A673 (cell line): ENCODE results near the gene AFAP1. TPM values are rescaled to one million over a fixed set of nuclear protein-coding genes. Genes with fewer than 3 reads are reported as not detected.

Experiments used
- BruUV-seq: library from RNA; stranded (reverse); fragments of 400-500 nt; replicated peaks from 2 replicates; lab custom pipeline; 2021; lab: Mats Ljungman, UMichigan
- CTCF ChIA-PET: fragments of 300-600 bp; sonication (Branson Sonifier 250); formaldehyde crosslinking; loops from one replicate; lab custom pipeline; 2022; ENCODE audit warnings: antibody characterized with exemption; lab: Charles Lee
- POLR2A ChIA-PET: fragments of 300-600 bp; sonication (Branson Sonifier 250); formaldehyde crosslinking; loops from one replicate; lab custom pipeline; 2022; ENCODE audit warnings: antibody characterized with exemption; ENCODE audit not compliant: low non-redundant PET; lab: Charles Lee
- DNase-seq: peaks from one replicate; pipeline ENCODE4 v3.0.0-alpha.2; 2015; ENCODE audit warnings: low spot score
- H3K27ac ChIP-seq: fragments of 200-600 bp; sonication (generic); 2 replicates; pipeline ENCODE4 v1.5.1; 2016; ENCODE audit warnings: mixed run types, low read depth, mild to moderate bottlenecking, mixed read lengths, antibody characterized with exemption, low read length; ENCODE audit not compliant: poor library complexity, severe bottlenecking
- H3K27me3 ChIP-seq: fragments of 200-600 bp; sonication (generic); replicated peaks from 2 replicates; pipeline ENCODE4 v1.6.1; 2017; ENCODE audit warnings: mixed run types, low read depth, mild to moderate bottlenecking, mixed read lengths, antibody characterized with exemption, low read length; ENCODE audit not compliant: insufficient read depth, poor library complexity
- H3K36me3 ChIP-seq: fragments of 200-600 bp; sonication (generic); 2 replicates; pipeline ENCODE4 v1.6.1; 2016; ENCODE audit warnings: mixed run types, mild to moderate bottlenecking, mixed read lengths, antibody characterized with exemption, low read length; ENCODE audit not compliant: insufficient read depth, poor library complexity, severe bottlenecking
- H3K4me1 ChIP-seq: fragments of 200-600 bp; sonication (generic); 2 replicates; pipeline ENCODE4 v1.6.1; 2017; ENCODE audit warnings: mixed run types, mild to moderate bottlenecking, mixed read lengths, antibody characterized with exemption, low read length; ENCODE audit not compliant: insufficient read depth, poor library complexity, severe bottlenecking
- H3K4me3 ChIP-seq: fragments of 200-600 bp; sonication (generic); 2 replicates; pipeline ENCODE4 v1.5.1; 2016; ENCODE audit warnings: low read depth, mixed run types, mild to moderate bottlenecking, mixed read lengths, low read length; ENCODE audit not compliant: poor library complexity, severe bottlenecking
- H3K9me3 ChIP-seq: fragments of 200-600 bp; sonication (generic); 2 replicates; pipeline ENCODE4 v1.6.1; 2016; ENCODE audit warnings: mixed run types, low read depth, mild to moderate bottlenecking, mixed read lengths, antibody characterized with exemption, low read length; ENCODE audit not compliant: poor library complexity, severe bottlenecking
- EZH2 ChIP-seq: fragments of 200-600 bp; sonication (generic); IDR thresholded peaks from 2 replicates; pipeline ENCODE4 v1.6.1; 2017; ENCODE audit warnings: borderline replicate concordance, low read depth, mild to moderate bottlenecking, mixed read lengths, antibody characterized with exemption, low read length; ENCODE audit not compliant: poor library complexity, severe bottlenecking
- intact Hi-C: fragments of 100-400 bp; cut with micrococcal nuclease; formaldehyde crosslinking; loops from one replicate; pipeline ENCODE4 v1.10.0; 2022; ENCODE audit not compliant: unreplicated experiment
- total RNA-seq: library from RNA; stranded (reverse); gene quantifications from 2 replicates; pipeline ENCODE4 v1.2.3, GENCODE V29; 2021
- TF ChIP-seq, protein P1 (sequence below): fragments of 300-800, 200-600 bp; sonication (generic); conservative IDR thresholded peaks from 2 replicates; pipeline ENCODE4 v1.5.1; 2017; ENCODE audit warnings: low read depth, mild to moderate bottlenecking, antibody characterized with exemption, low read length, moderate library complexity, mixed read lengths

The AFAP1 gene
- total RNA-seq, 1 experiment from 2014 or later = 42.6 TPM

DNA sequence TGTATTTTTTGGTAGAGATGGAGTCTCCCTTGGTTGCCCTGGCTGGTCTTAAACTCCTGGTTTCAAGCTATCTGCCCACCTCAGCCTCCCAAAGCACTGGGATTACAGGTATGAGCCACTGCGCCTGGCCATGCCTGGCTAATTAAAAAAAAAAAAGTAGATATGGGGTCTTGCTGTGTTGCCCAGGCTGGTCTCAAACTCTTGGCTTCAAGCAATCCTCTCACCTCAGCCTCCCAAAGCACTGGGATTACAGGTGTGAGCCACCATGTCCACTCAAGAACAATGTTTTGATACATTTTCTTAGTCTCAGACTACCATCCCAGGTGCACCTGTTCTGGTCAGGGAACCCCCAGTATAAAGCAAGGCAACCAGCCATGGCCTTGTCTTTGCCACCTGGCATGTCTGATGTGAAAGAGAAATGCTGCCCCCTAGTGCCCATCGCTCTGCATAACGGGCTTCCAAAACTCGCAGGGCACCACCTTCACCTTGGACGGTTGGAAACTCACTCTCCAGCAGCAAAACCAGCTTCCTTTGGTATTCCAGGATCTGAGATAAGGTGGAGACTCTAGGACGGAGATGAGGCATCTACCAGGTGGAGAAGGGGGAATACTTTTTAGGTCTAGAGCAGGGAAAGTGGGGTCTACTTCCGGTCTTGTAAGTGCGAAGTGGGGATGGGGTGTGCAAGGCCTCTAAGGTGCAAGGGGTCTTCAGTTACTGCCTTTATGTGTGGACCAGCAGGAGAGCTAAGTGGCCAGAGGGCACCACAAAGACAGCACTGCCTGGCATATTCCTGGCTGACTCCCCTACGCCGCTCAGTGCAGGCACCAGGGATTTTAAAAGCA is 47.7 kb upstream of the AFAP1 start:
- no peak overlapping the region for H3K4me3 ChIP-seq
- CTCF ChIA-PET = interaction anchor here (1.1 to 2.2 kb wide), 5 partner anchors 183 to 226 kb away, joined by 3 to 11 read pairs (median 6); no protein-coding TSS in a partner anchor
- H3K27me3 ChIP-seq = no peaks in the 10 kb centered on the region
- DNase-seq = peak; percentile 82
- BruUV-seq = no TSS peak
- H3K4me1 ChIP-seq = no peaks in the 10 kb centered on the region
- no peaks in the 10 kb centered on the region for H3K36me3 ChIP-seq
- no peaks in the 10 kb centered on the region for H3K9me3 ChIP-seq
- H3K27ac ChIP-seq = no peak overlapping the region
- POLR2A ChIA-PET = no interaction called here
- intact Hi-C loops = loop anchor here (1.0 to 5.0 kb wide), 4 partner anchors 145 to 265 kb away; no protein-coding TSS in a partner anchor
- TF ChIP-seq EZH2 = no peak
- TF ChIP-seq, protein P1, sequence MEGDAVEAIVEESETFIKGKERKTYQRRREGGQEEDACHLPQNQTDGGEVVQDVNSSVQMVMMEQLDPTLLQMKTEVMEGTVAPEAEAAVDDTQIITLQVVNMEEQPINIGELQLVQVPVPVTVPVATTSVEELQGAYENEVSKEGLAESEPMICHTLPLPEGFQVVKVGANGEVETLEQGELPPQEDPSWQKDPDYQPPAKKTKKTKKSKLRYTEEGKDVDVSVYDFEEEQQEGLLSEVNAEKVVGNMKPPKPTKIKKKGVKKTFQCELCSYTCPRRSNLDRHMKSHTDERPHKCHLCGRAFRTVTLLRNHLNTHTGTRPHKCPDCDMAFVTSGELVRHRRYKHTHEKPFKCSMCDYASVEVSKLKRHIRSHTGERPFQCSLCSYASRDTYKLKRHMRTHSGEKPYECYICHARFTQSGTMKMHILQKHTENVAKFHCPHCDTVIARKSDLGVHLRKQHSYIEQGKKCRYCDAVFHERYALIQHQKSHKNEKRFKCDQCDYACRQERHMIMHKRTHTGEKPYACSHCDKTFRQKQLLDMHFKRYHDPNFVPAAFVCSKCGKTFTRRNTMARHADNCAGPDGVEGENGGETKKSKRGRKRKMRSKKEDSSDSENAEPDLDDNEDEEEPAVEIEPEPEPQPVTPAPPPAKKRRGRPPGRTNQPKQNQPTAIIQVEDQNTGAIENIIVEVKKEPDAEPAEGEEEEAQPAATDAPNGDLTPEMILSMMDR = peak; percentile 90

DNA sequence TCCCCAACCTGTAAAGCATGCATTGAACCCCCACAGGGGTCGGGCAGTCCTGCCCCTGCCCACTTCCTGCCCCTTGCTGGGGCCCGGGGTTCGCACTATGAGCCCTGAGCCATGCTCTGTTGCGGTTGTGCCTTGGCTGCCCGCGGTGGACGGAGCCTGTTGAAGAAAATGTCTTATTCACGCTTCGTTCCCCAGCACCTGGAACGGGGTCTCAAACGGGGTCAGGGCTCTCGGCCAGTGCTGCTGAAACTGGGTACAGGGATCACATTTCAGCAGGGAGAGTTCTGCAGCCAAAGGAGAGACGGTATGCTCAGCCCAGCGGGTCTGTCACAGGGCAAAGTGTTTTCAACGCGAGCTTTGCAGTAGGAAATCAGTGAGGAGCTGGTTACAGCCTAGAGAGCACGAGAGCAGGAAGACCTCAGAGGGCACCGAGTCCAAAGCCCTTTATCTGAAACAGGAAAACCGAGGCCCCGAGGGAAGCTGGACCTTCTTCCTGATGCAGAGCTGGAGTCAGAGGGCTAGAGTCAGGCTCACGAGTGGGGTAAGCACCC is 46.3 kb upstream of the AFAP1 start:
- no peak for DNase-seq
- BruUV-seq = no TSS peak
- ChIA-PET POLR2A (no interaction called here), CTCF (interaction anchor here (0.6 to 1.5 kb wide), 2 partner anchors 162 to 182 kb away, joined by 3 to 5 read pairs; no protein-coding TSS in a partner anchor)
- Histone ChIP-seq H3K4me3 (no peak overlapping the region), H3K9me3 (no peaks in the 10 kb centered on the region), H3K4me1 (no peaks in the 10 kb centered on the region), H3K36me3 (no peaks in the 10 kb centered on the region), H3K27ac (no peak overlapping the region), H3K27me3 (no peaks in the 10 kb centered on the region)
- intact Hi-C loops = loop anchor here (5.0 kb wide), 2 partner anchors 144 to 224 kb away; no protein-coding TSS in a partner anchor
- TF ChIP-seq, protein P1 = no peak
- TF ChIP-seq EZH2 = no peak

DNA sequence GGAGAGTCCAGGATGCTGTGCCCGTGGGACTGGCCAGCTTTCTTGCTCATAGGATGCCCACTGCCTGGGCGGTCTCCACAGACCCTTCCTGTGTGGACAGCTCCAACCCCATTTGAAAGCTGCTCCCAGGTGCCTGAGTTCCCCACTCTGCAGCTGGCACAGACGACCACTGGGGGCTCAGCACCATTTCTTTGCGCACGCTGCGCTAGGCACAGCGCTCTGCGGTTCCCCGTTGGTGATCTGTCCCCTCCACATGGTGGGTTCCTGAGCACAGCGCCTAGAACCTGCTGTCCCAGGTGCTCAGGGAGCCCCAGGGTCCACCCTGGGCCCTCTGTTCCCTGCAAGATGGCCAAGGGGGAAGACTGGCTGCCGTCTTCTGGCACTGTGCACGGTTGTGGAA is 45.4 kb upstream of the AFAP1 start:
- Histone ChIP-seq H3K4me1 (no peaks in the 10 kb centered on the region), H3K4me3 (no peak overlapping the region), H3K36me3 (no peaks in the 10 kb centered on the region), H3K9me3 (no peaks in the 10 kb centered on the region), H3K27ac (no peak overlapping the region), H3K27me3 (no peaks in the 10 kb centered on the region)
- ChIA-PET POLR2A (no interaction called here), CTCF (interaction anchor here (0.5 to 1.8 kb wide), 2 partner anchors 180 to 242 kb away, joined by 3 to 7 read pairs; no protein-coding TSS in a partner anchor)
- intact Hi-C loops = loop anchor here (5.0 kb wide), 2 partner anchors 143 to 223 kb away; no protein-coding TSS in a partner anchor
- no TSS peak for BruUV-seq
- TF ChIP-seq, protein P1 = no peak
- no peak for TF ChIP-seq EZH2
- no peak for DNase-seq
